Heart right ventricle (tissue), 16 donors: Measurements from ENCODE around the gene FKBP8. TPM values are rescaled to one million over a fixed set of nuclear protein-coding genes. Genes with fewer than 3 reads are reported as not detected.
A peak's percentile ranks its signal among the peaks of the same experiment; 100 is the strongest.

Experiments
- ATAC-seq, 8 donors: fragments of 200-7000 bp; cut with Tn5 transposase; one replicate each; pipeline ENCODE4 v1.9.1; 2020; ENCODE audit warnings: mild to moderate bottlenecking in 8 of 8, moderate library complexity in 8 of 8, moderate number of reproducible peaks in 1 of 8
- DNase-seq, 2 donors: peaks; one replicate each; pipeline ENCODE4 v3.0.0-alpha.2; 2020
- H3K27ac ChIP-seq, 10 donors: fragments of 200-600 bp; sonication (generic) in 2 of 10; one replicate each; pipeline versions ENCODE4 v1.5.0 to v1.8.0; 2020 to 2022; ENCODE audit warnings: mild to moderate bottlenecking in 3 of 10
- H3K27me3 ChIP-seq, 7 donors: fragments of 200-600 bp; one replicate each; pipeline ENCODE4 v1.8.0; 2021 to 2022; ENCODE audit warnings: mild to moderate bottlenecking in 2 of 7
- H3K36me3 ChIP-seq, 9 donors: fragments of 200-600 bp; sonication (generic) in 1 of 9; one replicate each; pipeline versions ENCODE4 v1.5.0 to v1.8.0; 2020 to 2022; ENCODE audit warnings: mild to moderate bottlenecking in 2 of 9
- H3K4me1 ChIP-seq, 9 donors: fragments of 200-600 bp; sonication (generic) in 1 of 9; one replicate each; pipeline versions ENCODE4 v1.5.0 to v1.8.0; 2020 to 2022; ENCODE audit warnings: mild to moderate bottlenecking in 4 of 9
- H3K4me3 ChIP-seq, 10 donors: fragments of 200-600 bp; sonication (generic) in 2 of 10; one replicate each; pipeline versions ENCODE4 v1.5.0 to v1.8.0; 2020 to 2022; ENCODE audit warnings: mild to moderate bottlenecking in 7 of 10, moderate library complexity in 2 of 10
- H3K9me3 ChIP-seq, 11 donors: fragments of 200-600 bp in 10 of 11; sonication (generic) in 2 of 11; one replicate each; pipeline versions ENCODE4 v1.5.0 to v1.8.0; 2013 to 2022; ENCODE audit warnings: mild to moderate bottlenecking in 2 of 11, control low read depth in 1 of 11, moderate library complexity in 1 of 11
- CTCF ChIP-seq, 9 donors: fragments of 200-600 bp; sonication (generic) in 2 of 9; IDR thresholded peaks; one replicate each; pipeline versions ENCODE4 v1.5.0 to v1.8.0; 2021 to 2022; ENCODE audit warnings: antibody characterized with exemption in 9 of 9, mild to moderate bottlenecking in 5 of 9, moderate library complexity in 1 of 9
- WGBS, 2 donors: extraction: QIAGEN DNeasy Blood & Tissue Kit; methylation state at CpG; one replicate each; pipeline ENCODE4 v1.1.7; 2013; ENCODE audit warnings: inconsistent platforms in 1 of 2; 5-methylcytosine and 5-hydroxymethylcytosine counted together
- intact Hi-C, 10 donors: fragments of 100-400 bp; cut with DNase I; formaldehyde crosslinking; loops; one replicate each; pipeline versions ENCODE4 v1.11.1 to v1.14.2; 2022
- polyA plus RNA-seq, 2 donors: library from polyadenylated mRNA; stranded (reverse); fragments of 200-250 nt; gene quantifications; one replicate each; pipeline ENCODE4 v1.2.3, GENCODE V29; 2013
- total RNA-seq, 10 donors: library from RNA; stranded (reverse); fragmentation: NEBNext Ultra II Directional in 3 of 10; extraction: Animal tissue kit (Norgen Biotek cat#: 25700) in 3 of 10; gene quantifications; one replicate each; pipeline versions ENCODE4 v1.2.1 to v1.2.4, GENCODE V29; 2021 to 2023
- donor health status: Arrhythmogenic right ventricular cardiomyopathy.
- donor health status: ischemic (EF 13 %, LVEDD 7.1; RV severe dilation, severe dysfunction).
- donor health status: healthy with polysubstance abuse.
- donor health status: DM: no; HTN: yes; CAD: no.
- donor health status: DM: no; HTN: no; CAD: no.
- donor health status: ischemic (EF 25% LVEDD 6.9; RV normal size, moderate dysfunction).
- donor health status: ischemic (EF 25% LVEDD 5.7; RV mildly dilated, moderate dysfunction).
- donor health status: healthy.
- donor health status: DM: yes; HTN: yes; CAD: no.
- donor health status: Ischemic cardiomyopathy.
- donor health status: ischemic (EF 35%, LVEDD 5.7; RV mildly dilated, moderate dysfunction).
- donor health status: nonischemic (EF 11% LVEDD 7.7; RV severe dilation, severe dysfunction).
- donor health status: DM: yes; HTN: yes; CAD: no.
- donor health status: PGD.
- donor health status: ischemic (EF 29% LVEDD 5.4; RV normal size, mild dysfunction).
- donor health status: nonischemic (EF 23%, LVEDD 6.1; RV moderate dilation, normal function).

FKBP8 gene
- total and polyA plus RNA-seq, 12 donors = 132 to 308 (median 152) TPM

DNA sequence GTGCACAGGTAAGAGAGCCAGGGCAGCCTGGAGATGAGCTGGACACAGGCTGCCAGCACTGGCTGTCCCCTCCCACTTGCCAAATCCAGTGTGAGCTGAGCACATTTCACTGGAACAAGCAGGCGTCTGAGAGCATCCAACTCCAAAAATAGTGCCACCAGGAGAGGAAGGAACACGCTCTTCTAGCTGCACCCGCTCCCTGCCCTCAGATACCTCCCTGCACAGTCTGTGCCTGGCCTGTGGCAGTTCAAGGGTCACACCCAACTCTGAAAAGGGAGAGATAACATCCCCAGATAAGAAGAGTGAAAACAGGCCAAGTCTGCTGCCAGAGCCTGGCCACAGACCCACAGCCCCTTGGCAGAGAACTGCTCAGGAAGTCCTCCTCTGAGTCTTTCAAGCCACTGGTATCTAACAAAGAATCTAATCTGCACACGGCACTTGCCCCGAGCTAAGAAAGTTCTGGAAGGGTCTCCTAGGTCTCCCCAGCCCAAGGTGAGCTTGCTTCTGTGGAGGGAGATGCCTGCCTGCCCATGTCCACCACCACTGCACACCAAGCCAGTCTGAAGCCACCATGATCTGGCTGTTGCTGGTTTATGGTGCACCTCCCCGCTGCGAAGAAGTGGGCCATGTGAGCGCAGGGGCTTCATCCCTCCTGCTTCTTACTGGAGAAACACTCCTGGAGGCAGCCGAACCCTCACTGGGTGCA is 36.2 kb downstream of the FKBP8 start:
- Histone ChIP-seq H3K4me1 (peaks cover 52 to 93% (median 82%) of the 10 kb centered on the region in 9 donors), H3K27ac (peak overlapping the region; percentile 55 to 90 (median 74)), H3K36me3 (peaks cover 0 to 5% (median 0%) of the 10 kb centered on the region in 9 donors), H3K27me3 (no peaks in the 10 kb centered on the region), H3K9me3 (no peaks in the 10 kb centered on the region), H3K4me3 (no peak overlapping the region)
- intact Hi-C loops = loop anchor here in 1 of 10 donors (5.0 kb wide), 1 partner anchor 40 kb away; no protein-coding TSS in a partner anchor
- no peak for TF ChIP-seq CTCF (IDR thresholded peaks at IDR 0.05)
- peak; percentile 58 to 63 for DNase-seq
- peak; percentile 18 to 88 (median 72) for ATAC-seq
- WGBS, 2 donors = 36 to 45% methylated on average over 9 of the region's 9 CpGs

- Histone ChIP-seq H3K27ac (peak overlapping the region; percentile 55 to 90 (median 74)), H3K9me3 (no peaks in the 10 kb centered on the region), H3K36me3 (peaks cover 0 to 5% (median 0%) of the 10 kb centered on the region in 9 donors), H3K4me1 (peaks cover 60 to 97% (median 90%) of the 10 kb centered on the region in 9 donors), H3K27me3 (no peaks in the 10 kb centered on the region), H3K4me3 (no peak overlapping the region)
- ATAC-seq (peak in 2 of 8 donors; percentile 1 to 14), DNase-seq (peak in 1 of 2 donors; percentile 48)
- intact Hi-C loops = loop anchor here in 1 of 10 donors (5.0 kb wide), 1 partner anchor 39 kb away; no protein-coding TSS in a partner anchor
- 58 to 61% methylated on average over 19 of the region's 19 CpGs for WGBS, 2 donors
- TF ChIP-seq CTCF (IDR thresholded peaks at IDR 0.05) = no peak
These were observed 37.1 kb downstream of the FKBP8 start for GRCh38 chr19:18506101-18506930.

DNA sequence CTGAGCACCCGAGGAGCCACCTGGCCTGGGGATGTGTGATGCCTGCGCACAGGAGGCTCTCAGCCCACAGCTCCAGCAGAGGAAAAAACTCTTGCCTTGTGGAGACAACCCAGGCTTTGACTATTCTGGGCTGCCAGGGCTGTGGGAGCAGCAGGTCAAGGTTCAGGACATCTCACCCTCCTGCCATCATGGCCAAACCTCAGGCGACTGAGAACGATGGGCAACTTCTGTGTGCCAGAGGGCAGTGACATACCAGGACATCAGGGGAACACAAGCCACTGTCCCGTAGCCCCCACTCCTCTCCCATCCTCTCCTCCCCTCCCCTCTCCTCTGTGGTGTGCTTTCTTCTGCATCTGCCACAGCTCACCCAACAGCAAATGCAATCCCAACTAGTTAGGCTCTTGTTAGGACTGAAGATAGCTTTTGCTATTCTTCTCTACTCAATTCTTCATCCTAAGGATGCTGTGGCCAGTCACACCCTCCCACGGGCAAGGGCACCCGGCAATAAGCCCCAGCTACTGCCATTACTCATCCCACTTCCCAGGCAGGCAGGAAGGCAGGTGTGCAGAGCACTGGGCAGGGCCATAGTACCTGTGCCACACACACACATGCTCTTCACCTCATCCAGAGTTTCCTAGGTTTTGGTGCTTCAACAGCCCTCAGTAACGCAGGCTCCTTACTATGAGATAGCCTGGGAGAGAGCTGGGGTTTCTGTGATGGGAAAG is 38.3 kb downstream of the FKBP8 start:
- ATAC-seq (no peak), DNase-seq (no peak)
- 63 to 75% methylated on average over 8 of the region's 8 CpGs for WGBS, 2 donors
- H3K9me3 ChIP-seq = no peaks in the 10 kb centered on the region
- intact Hi-C loops = loop anchor here in 3 of 10 donors (5.0 kb wide), 2 partner anchors 38 to 43 kb away; no protein-coding TSS in a partner anchor
- no peak for TF ChIP-seq CTCF (IDR thresholded peaks at IDR 0.05)
- H3K4me3 ChIP-seq = no peak overlapping the region
- peaks cover 69 to 100% (median 98%) of the 10 kb centered on the region in 9 donors for H3K4me1 ChIP-seq
- H3K27me3 ChIP-seq = no peaks in the 10 kb centered on the region
- peaks cover 0 to 5% (median 0%) of the 10 kb centered on the region in 9 donors for H3K36me3 ChIP-seq
- peak overlapping the region in 7 of 10 donors; percentile 63 to 90 (median 75) for H3K27ac ChIP-seq
